ENCODE results near the gene GALNTL6. TPM values are rescaled to one million over a fixed set of nuclear protein-coding genes. Genes with fewer than 3 reads are reported as not detected.

The GALNTL6 gene
- total and polyA plus RNA-seq, 2 donors (not counting 1 experiment from before 2014, with no cell fraction given): not detected

- TF ChIP-seq CTCF (conservative IDR thresholded peaks at IDR 0.05 in 1 of 2, IDR thresholded peaks at IDR 0.05 in 1 of 2; ENCODE audit: low read depth in 1 of 2, low read length in 2 of 2): no peak
- no peak for TF ChIP-seq EZH2 (IDR thresholded peaks at IDR 0.05; ENCODE audit: low read length, missing control alignments)
- H3K27ac ChIP-seq (ENCODE audit: insufficient read depth, low read length): no peak overlapping the region
Measured at GRCh38 chr4:172996571-172997216, 1183.5 kb downstream of the GALNTL6 start.

GRCh38 chr4:172997217-172997609 lies 1184.0 kb downstream of the GALNTL6 start:
- Histone ChIP-seq H3K9me3 (ENCODE audit: control insufficient read depth, insufficient read depth, low read depth, low read length) (no peaks in the 10 kb centered on the region), H2AFZ (ENCODE audit: low read length) (no peak overlapping the region), H3K27ac (ENCODE audit: insufficient read depth, low read length) (no peak overlapping the region), H3K9ac (ENCODE audit: insufficient read depth, low read length) (no peak overlapping the region), H3K4me1 (ENCODE audit: control insufficient read depth, extremely low read depth, insufficient read depth, low read length) (peaks cover 9% of the 10 kb centered on the region), H3K4me2 (ENCODE audit: extremely low read depth, insufficient read depth, low read length) (no peak overlapping the region), H3K27me3 (ENCODE audit: control insufficient read depth, insufficient read depth, low read length) (no peaks in the 10 kb centered on the region), H3K79me2 (ENCODE audit: control insufficient read depth, insufficient read depth, low read length) (no peaks in the 10 kb centered on the region), H3K36me3 (ENCODE audit: control insufficient read depth, insufficient read depth, low read length) (no peaks in the 10 kb centered on the region), H3K4me3 (replicated peaks in 1 of 4; ENCODE audit: control extremely low read depth in 1 of 4, insufficient read depth in 1 of 4, low read depth in 3 of 4, low read length in 4 of 4) (no peak overlapping the region), H4K20me1 (ENCODE audit: control insufficient read depth, extremely low read depth, insufficient read depth, low read length) (no peaks in the 10 kb centered on the region)
- no peak for DNase-seq (ENCODE audit: low read depth in 2 of 2)
- TF ChIP-seq EZH2 (IDR thresholded peaks at IDR 0.05; ENCODE audit: low read length, missing control alignments) (no peak), CTCF (conservative IDR thresholded peaks at IDR 0.05 in 1 of 2, IDR thresholded peaks at IDR 0.05 in 1 of 2; ENCODE audit: low read depth in 1 of 2, low read length in 2 of 2) (no peak)

More at GRCh38 chr4:172996571-172997216, 1183.5 kb downstream of the GALNTL6 start:
- Histone ChIP-seq H2AFZ (ENCODE audit: low read length) (peak overlapping the region; percentile 67), H3K79me2 (ENCODE audit: control insufficient read depth, insufficient read depth, low read length) (no peaks in the 10 kb centered on the region), H3K4me1 (ENCODE audit: control insufficient read depth, extremely low read depth, insufficient read depth, low read length) (peaks cover 9% of the 10 kb centered on the region), H3K36me3 (ENCODE audit: control insufficient read depth, insufficient read depth, low read length) (no peaks in the 10 kb centered on the region), H4K20me1 (ENCODE audit: control insufficient read depth, extremely low read depth, insufficient read depth, low read length) (no peaks in the 10 kb centered on the region), H3K9me3 (ENCODE audit: control insufficient read depth, insufficient read depth, low read depth, low read length) (no peaks in the 10 kb centered on the region), H3K27me3 (ENCODE audit: control insufficient read depth, insufficient read depth, low read length) (no peaks in the 10 kb centered on the region), H3K4me2 (ENCODE audit: extremely low read depth, insufficient read depth, low read length) (no peak overlapping the region), H3K9ac (ENCODE audit: insufficient read depth, low read length) (no peak overlapping the region), H3K4me3 (replicated peaks in 1 of 4; ENCODE audit: control extremely low read depth in 1 of 4, insufficient read depth in 1 of 4, low read depth in 3 of 4, low read length in 4 of 4) (no peak overlapping the region)
- peak; percentile 87 to 89 for DNase-seq (ENCODE audit: low read depth in 2 of 2)

GRCh38 chr4:172997856-172998255 lies 1184.7 kb downstream of the GALNTL6 start:
- Histone ChIP-seq H4K20me1 (ENCODE audit: control insufficient read depth, extremely low read depth, insufficient read depth, low read length) (no peaks in the 10 kb centered on the region), H3K4me2 (ENCODE audit: extremely low read depth, insufficient read depth, low read length) (no peak overlapping the region), H3K4me3 (replicated peaks in 1 of 4; ENCODE audit: control extremely low read depth in 1 of 4, insufficient read depth in 1 of 4, low read depth in 3 of 4, low read length in 4 of 4) (no peak overlapping the region), H3K27me3 (ENCODE audit: control insufficient read depth, insufficient read depth, low read length) (no peaks in the 10 kb centered on the region), H3K79me2 (ENCODE audit: control insufficient read depth, insufficient read depth, low read length) (no peaks in the 10 kb centered on the region), H3K27ac (ENCODE audit: insufficient read depth, low read length) (no peak overlapping the region), H3K9ac (ENCODE audit: insufficient read depth, low read length) (no peak overlapping the region), H3K4me1 (ENCODE audit: control insufficient read depth, extremely low read depth, insufficient read depth, low read length) (peaks cover 9% of the 10 kb centered on the region), H2AFZ (ENCODE audit: low read length) (no peak overlapping the region), H3K36me3 (ENCODE audit: control insufficient read depth, insufficient read depth, low read length) (no peaks in the 10 kb centered on the region), H3K9me3 (ENCODE audit: control insufficient read depth, insufficient read depth, low read depth, low read length) (no peaks in the 10 kb centered on the region)
- no peak for TF ChIP-seq CTCF (conservative IDR thresholded peaks at IDR 0.05 in 1 of 2, IDR thresholded peaks at IDR 0.05 in 1 of 2; ENCODE audit: low read depth in 1 of 2, low read length in 2 of 2)
- TF ChIP-seq EZH2 (IDR thresholded peaks at IDR 0.05; ENCODE audit: low read length, missing control alignments): no peak
- no peak for DNase-seq (ENCODE audit: low read depth in 2 of 2)
